ENCODE data around the gene TAS2R14. TPM values are rescaled to one million over a fixed set of nuclear protein-coding genes. Genes with fewer than 3 reads are reported as not detected.

Gene TAS2R14
- total and polyA plus RNA-seq, 2 donors (not counting 3 experiments of a cell fraction or from before 2014, with no cell fraction given), result 0.91 to 4.2 TPM

- no TSS peak for BruUV-seq (replicated peaks)
Observed at GRCh38 chr12:10889226-10889625, 49.8 kb downstream of the TAS2R14 start.

More at GRCh38 chr12:10889226-10889625, 49.8 kb downstream of the TAS2R14 start:
- DNase-seq (ENCODE audit: low read depth, low spot score), result no peak
- no peaks in the 10 kb centered on the region for H4K20me1 ChIP-seq (replicated peaks; ENCODE audit: control insufficient read depth, extremely low read depth, insufficient read depth, low read length)
- no peaks in the 10 kb centered on the region for H3K9me3 ChIP-seq (replicated peaks; ENCODE audit: control insufficient read depth, insufficient read depth, low read length)
- H2AFZ ChIP-seq (ENCODE audit: low read depth, low read length), result no peak overlapping the region
- no peaks in the 10 kb centered on the region for H3K9me1 ChIP-seq (replicated peaks; ENCODE audit: control insufficient read depth, extremely low read depth, insufficient read depth, low read length)
- no peak overlapping the region for H3K9ac ChIP-seq (replicated peaks; ENCODE audit: extremely low read depth, insufficient read depth, low read length)
- no peaks in the 10 kb centered on the region for H3K36me3 ChIP-seq (ENCODE audit: control insufficient read depth in 2 of 2, extremely low read depth in 1 of 2, insufficient read depth in 2 of 2, low read length in 2 of 2)
- no peak overlapping the region for H3K4me2 ChIP-seq (ENCODE audit: insufficient read depth, low read length)
- FAIRE-seq, result no peak
- no peak overlapping the region for H3K27ac ChIP-seq (ENCODE audit: insufficient read depth, low read depth, low read length)
- dilution Hi-C loops (cut with MboI; ENCODE audit: extremely low pct_ligation_motif_present, low sequenced_read_pairs) (no loop called here), intact Hi-C loops (cut with micrococcal nuclease) (no loop called here)
- no peaks in the 10 kb centered on the region for H3K4me1 ChIP-seq (ENCODE audit: control insufficient read depth, extremely low read depth, insufficient read depth, low read length)
- no peaks in the 10 kb centered on the region for H3K27me3 ChIP-seq (ENCODE audit: control insufficient read depth in 2 of 2, insufficient read depth in 2 of 2, low read length in 2 of 2)
- ChIA-PET POLR2A (no interaction called here), CTCF (no interaction called here)
- no peak for TF ChIP-seq MYC (IDR thresholded peaks at IDR 0.05; ENCODE audit: low read depth, low read length)
- TF ChIP-seq EZH2 (IDR thresholded peaks at IDR 0.05; ENCODE audit: borderline replicate concordance, low read depth, low read length, severe bottlenecking), result no peak
- TF ChIP-seq POLR2AphosphoS5 (IDR thresholded peaks at IDR 0.05; ENCODE audit: insufficient read depth, low read depth, low read length), result no peak
- TF ChIP-seq POLR2A (IDR thresholded peaks at IDR 0.05; ENCODE audit: low read depth, low read length), result no peak
- TF ChIP-seq FOS (IDR thresholded peaks at IDR 0.05; ENCODE audit: borderline replicate concordance, insufficient read depth, low read length), result no peak
- TF ChIP-seq CTCF (IDR thresholded peaks at IDR 0.05; ENCODE audit: extremely low read depth in 1 of 2, insufficient read depth in 1 of 2, low read depth in 1 of 2, low read length in 2 of 2), result no peak
- no peak for TF ChIP-seq JUN (IDR thresholded peaks at IDR 0.05; ENCODE audit: borderline replicate concordance, insufficient read depth, insufficient read length, low read depth)
- no peak for TF ChIP-seq MAX (IDR thresholded peaks at IDR 0.05; ENCODE audit: insufficient read depth, insufficient read length)
- TF ChIP-seq GATA2 (IDR thresholded peaks at IDR 0.05; ENCODE audit: insufficient read depth, insufficient read length, low read depth, low read length), result no peak
- H3K79me2 ChIP-seq (ENCODE audit: control insufficient read depth, insufficient read depth, low read length), result no peaks in the 10 kb centered on the region
- no peak overlapping the region for H3K4me3 ChIP-seq (replicated peaks in 1 of 3; ENCODE audit: insufficient read depth in 1 of 3, low read depth in 1 of 3, low read length in 3 of 3)

Other genes starting within 250 kb of the TAS2R14 start
- gene YBX3, start 215.9 kb downstream of the TAS2R14 start, total RNA-seq, result 411 and 441 TPM in 2 replicates
- gene YBX3, start 215.9 kb downstream of the TAS2R14 start, polyA plus RNA-seq, result 99.3 and 137 TPM in 2 replicates
- not detected in 2 replicates for gene TAS2R7, start 136.6 kb downstream of the TAS2R14 start, total RNA-seq
- not detected in 2 replicates for gene TAS2R7, start 136.6 kb downstream of the TAS2R14 start, polyA plus RNA-seq
- gene TAS2R8, start 132.0 kb downstream of the TAS2R14 start, total RNA-seq, result not detected in 2 replicates
- gene TAS2R8, start 132.0 kb downstream of the TAS2R14 start, polyA plus RNA-seq, result not detected in 2 replicates
- gene TAS2R9, start 129.1 kb downstream of the TAS2R14 start, total RNA-seq, result not detected in 2 replicates
- not detected in 2 replicates for gene TAS2R9, start 129.1 kb downstream of the TAS2R14 start, polyA plus RNA-seq
- gene TAS2R10, start 112.9 kb downstream of the TAS2R14 start, total RNA-seq, result 0.66 TPM in 1 of 2 replicates, not detected in the other
- gene TAS2R10, start 112.9 kb downstream of the TAS2R14 start, polyA plus RNA-seq, result 0.11 and 0.22 TPM in 2 replicates
- 2.4 and 2.8 TPM in 2 replicates for gene PRR4, start 89.8 kb downstream of the TAS2R14 start, total RNA-seq
- 2.4 and 2.6 TPM in 2 replicates for gene PRR4, start 89.8 kb downstream of the TAS2R14 start, polyA plus RNA-seq
- 16.2 and 17.0 TPM in 2 replicates for gene PRH1, start 55.0 kb downstream of the TAS2R14 start, total RNA-seq
- 2.2 and 2.3 TPM in 2 replicates for gene PRH1, start 55.0 kb downstream of the TAS2R14 start, polyA plus RNA-seq
- 0.97 and 1.7 TPM in 2 replicates for gene TAS2R13, start 29.7 kb downstream of the TAS2R14 start, total RNA-seq
- 0.04 and 0.08 TPM in 2 replicates for gene TAS2R13, start 29.7 kb downstream of the TAS2R14 start, polyA plus RNA-seq
- not detected in 2 replicates for gene PRH2, start 10.0 kb downstream of the TAS2R14 start, total RNA-seq
- 0.21 TPM in 1 of 2 replicates, not detected in the other for gene PRH2, start 10.0 kb downstream of the TAS2R14 start, polyA plus RNA-seq
- gene TAS2R50, start 47.6 kb upstream of the TAS2R14 start, total RNA-seq, result 1.5 and 1.6 TPM in 2 replicates
- 0.12 TPM in 1 of 2 replicates, not detected in the other for gene TAS2R50, start 47.6 kb upstream of the TAS2R14 start, polyA plus RNA-seq
- gene TAS2R20, start 59.0 kb upstream of the TAS2R14 start, total RNA-seq, result 2.2 and 3.3 TPM in 2 replicates
- 0.30 and 0.48 TPM in 2 replicates for gene TAS2R20, start 59.0 kb upstream of the TAS2R14 start, polyA plus RNA-seq
- 3.1 and 4.1 TPM in 2 replicates for gene TAS2R19, start 83.4 kb upstream of the TAS2R14 start, total RNA-seq
- gene TAS2R19, start 83.4 kb upstream of the TAS2R14 start, polyA plus RNA-seq, result 0.12 and 0.29 TPM in 2 replicates
- 3.2 and 4.3 TPM in 2 replicates for gene TAS2R31, start 92.1 kb upstream of the TAS2R14 start, total RNA-seq
- gene TAS2R31, start 92.1 kb upstream of the TAS2R14 start, polyA plus RNA-seq, result 0.12 TPM in 1 of 2 replicates, not detected in the other
- gene TAS2R46, start 123.0 kb upstream of the TAS2R14 start, total RNA-seq, result 1.4 and 2.4 TPM in 2 replicates
- gene TAS2R46, start 123.0 kb upstream of the TAS2R14 start, polyA plus RNA-seq, result 0.14 TPM in 1 of 2 replicates, not detected in the other
- gene TAS2R43, start 153.1 kb upstream of the TAS2R14 start, total RNA-seq, result 0.88 and 1.8 TPM in 2 replicates
- 0.07 TPM in 1 of 2 replicates, not detected in the other for gene TAS2R43, start 153.1 kb upstream of the TAS2R14 start, polyA plus RNA-seq
- 3.7 and 5.2 TPM in 2 replicates for gene TAS2R30, start 195.4 kb upstream of the TAS2R14 start, total RNA-seq
- 0.26 and 0.33 TPM in 2 replicates for gene TAS2R30, start 195.4 kb upstream of the TAS2R14 start, polyA plus RNA-seq
- 10.8 and 10.9 TPM in 2 replicates for gene SMIM10L1, start 231.9 kb upstream of the TAS2R14 start, total RNA-seq
- 5.1 and 6.2 TPM in 2 replicates for gene SMIM10L1, start 231.9 kb upstream of the TAS2R14 start, polyA plus RNA-seq
- not detected in 2 replicates for gene TAS2R42, start 247.7 kb upstream of the TAS2R14 start, total RNA-seq
- gene TAS2R42, start 247.7 kb upstream of the TAS2R14 start, polyA plus RNA-seq, result not detected in 2 replicates